ENCODE results near the gene MAP2K5. TPM values are rescaled to one million over a fixed set of nuclear protein-coding genes. Genes with fewer than 3 reads are reported as not detected.
A peak's percentile ranks its signal among the peaks of the same experiment; 100 is the strongest.

Gene MAP2K5
- total RNA-seq = 19.6 and 25.2 TPM in 2 replicates
- long read RNA-seq, partial matches to known transcripts = 1 of 7 reads
- long read RNA-seq, other reads (novel, unspliced or antisense) = 4 of 7 reads

DNA sequence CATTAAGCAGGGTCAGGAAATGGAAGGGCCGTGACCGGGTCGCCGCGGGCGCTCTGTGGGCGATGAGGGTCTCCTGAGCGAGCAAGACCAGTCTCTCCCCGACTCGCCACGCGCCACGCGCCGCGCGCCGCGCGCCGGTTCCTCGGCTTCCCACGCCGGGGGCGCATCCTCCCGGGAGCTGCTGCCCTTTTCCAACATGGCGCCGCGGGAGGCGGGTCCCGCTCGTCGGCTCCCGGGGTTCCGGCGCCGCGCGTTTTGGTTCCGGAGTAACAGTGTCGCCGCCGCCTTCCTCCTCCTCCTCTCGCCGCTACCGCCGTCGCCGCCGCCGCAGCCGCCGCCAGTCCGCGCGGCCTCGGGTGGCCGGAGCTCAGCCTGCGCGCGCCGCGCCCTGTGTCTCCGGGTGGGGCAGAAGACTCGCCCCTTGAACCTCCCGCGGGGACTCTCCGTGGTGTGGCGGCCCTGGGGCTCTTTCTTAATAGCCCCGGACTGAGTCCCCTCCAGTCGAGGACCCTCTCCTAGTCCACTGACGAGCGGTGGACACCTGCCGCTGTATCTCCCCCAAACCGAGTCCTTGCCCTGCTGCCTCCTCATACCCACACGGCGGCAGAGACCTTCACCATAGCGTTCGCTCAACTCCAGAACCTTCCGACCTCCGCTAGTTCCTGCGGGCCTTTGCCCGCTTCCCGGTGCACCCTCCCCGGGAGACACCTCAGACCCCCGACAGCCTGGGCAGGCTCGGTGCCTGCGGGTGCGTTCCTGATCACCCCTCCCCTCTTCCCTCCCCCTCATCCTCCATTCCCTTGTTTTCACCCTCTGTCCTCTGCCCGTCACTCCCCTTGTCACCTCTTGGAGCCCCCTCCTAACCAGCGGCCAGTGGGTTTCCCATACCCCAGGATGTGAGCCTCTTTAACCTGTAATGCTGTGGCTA lies at the start of gene MAP2K5:
TSS of gene MAP2K5 (plus strand) at position 284 of the 928 bp plus-strand sequence. CDS start at position 917, 633 bp downstream.
- Mint-ChIP-seq H3K27ac (ENCODE audit: unreplicated experiment) (peak within 1 kb of the TSS; percentile 92), H3K36me3 (ENCODE audit: low read depth) (no peaks in the 10 kb centered on the region), H3K4me3 (peak within 1 kb of the TSS; percentile 99), H3K4me1 (peaks cover 39% of the 10 kb centered on the region), H3K9me3 (no peaks in the 10 kb centered on the region), H3K27me3 (ENCODE audit: low read depth) (no peaks in the 10 kb centered on the region)
- TF ChIP-seq, protein P1, sequence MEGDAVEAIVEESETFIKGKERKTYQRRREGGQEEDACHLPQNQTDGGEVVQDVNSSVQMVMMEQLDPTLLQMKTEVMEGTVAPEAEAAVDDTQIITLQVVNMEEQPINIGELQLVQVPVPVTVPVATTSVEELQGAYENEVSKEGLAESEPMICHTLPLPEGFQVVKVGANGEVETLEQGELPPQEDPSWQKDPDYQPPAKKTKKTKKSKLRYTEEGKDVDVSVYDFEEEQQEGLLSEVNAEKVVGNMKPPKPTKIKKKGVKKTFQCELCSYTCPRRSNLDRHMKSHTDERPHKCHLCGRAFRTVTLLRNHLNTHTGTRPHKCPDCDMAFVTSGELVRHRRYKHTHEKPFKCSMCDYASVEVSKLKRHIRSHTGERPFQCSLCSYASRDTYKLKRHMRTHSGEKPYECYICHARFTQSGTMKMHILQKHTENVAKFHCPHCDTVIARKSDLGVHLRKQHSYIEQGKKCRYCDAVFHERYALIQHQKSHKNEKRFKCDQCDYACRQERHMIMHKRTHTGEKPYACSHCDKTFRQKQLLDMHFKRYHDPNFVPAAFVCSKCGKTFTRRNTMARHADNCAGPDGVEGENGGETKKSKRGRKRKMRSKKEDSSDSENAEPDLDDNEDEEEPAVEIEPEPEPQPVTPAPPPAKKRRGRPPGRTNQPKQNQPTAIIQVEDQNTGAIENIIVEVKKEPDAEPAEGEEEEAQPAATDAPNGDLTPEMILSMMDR (conservative IDR thresholded peaks at IDR 0.05) = no peak
- peak; percentile 65 for DNase-seq (ENCODE audit: low read depth, low spot score)

DNA sequence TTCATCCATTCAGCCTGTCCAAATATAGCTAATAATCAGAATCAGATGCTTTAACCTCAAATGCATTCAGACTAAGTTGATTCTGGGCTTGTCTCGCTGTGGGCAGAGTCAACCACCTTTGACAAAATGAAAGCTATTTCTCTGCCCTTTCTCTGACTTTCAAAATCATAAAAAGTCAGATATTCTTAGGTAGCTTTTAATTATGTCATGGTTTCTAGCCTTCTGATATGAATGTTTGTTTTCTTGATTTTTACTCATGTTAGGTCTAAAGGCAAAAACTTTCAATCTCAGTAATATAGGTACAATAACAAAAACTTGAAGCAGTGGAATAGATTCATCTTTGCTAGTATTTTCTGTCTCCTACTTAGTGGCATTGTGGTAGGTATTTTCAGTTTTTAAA lies 46.9 kb upstream of the MAP2K5 start:
- no peak overlapping the region for H3K4me3 Mint-ChIP-seq
- H3K27me3 Mint-ChIP-seq (ENCODE audit: low read depth) = no peaks in the 10 kb centered on the region
- H3K4me1 Mint-ChIP-seq = no peaks in the 10 kb centered on the region
- H3K36me3 Mint-ChIP-seq (ENCODE audit: low read depth) = peaks cover 2% of the 10 kb centered on the region
- no peaks in the 10 kb centered on the region for H3K9me3 Mint-ChIP-seq
- TF ChIP-seq, protein P1 (conservative IDR thresholded peaks at IDR 0.05) = no peak
- no peak for DNase-seq (ENCODE audit: low read depth, low spot score)
- no peak overlapping the region for H3K27ac Mint-ChIP-seq (ENCODE audit: unreplicated experiment)

DNA sequence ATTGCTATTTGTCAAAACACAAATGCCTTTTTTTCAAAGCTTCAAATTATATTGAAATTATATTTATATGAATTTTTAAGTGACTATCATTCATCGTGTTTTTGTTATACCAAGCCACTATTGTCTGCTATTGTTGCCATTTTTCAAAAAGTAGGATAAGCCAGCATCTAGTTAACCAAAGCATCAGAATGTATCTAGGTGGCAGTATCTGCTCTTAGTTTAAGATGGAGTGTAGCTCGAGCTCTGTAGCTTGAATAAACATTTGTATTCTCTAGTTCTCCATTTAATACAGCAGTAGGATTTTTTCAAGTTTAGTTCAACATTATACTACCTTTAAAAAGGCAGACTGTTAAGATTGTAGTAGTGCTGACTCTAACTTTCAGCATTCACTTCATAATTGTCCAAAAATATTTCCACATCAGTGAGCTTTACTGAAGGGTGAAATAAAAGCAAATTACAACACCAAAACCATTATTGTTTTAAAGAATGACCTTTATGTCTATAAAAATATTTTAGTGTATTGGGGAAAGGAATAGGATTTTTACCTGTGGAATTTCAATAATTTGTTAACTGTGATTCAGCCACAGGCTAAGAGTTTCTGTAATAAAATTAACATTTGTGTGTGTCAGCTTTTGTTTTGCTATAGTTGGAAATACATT lies 41.2 kb upstream of the MAP2K5 start:
- Mint-ChIP-seq H3K4me3 (no peak overlapping the region), H3K27ac (ENCODE audit: unreplicated experiment) (no peak overlapping the region), H3K36me3 (ENCODE audit: low read depth) (peaks cover 2% of the 10 kb centered on the region), H3K9me3 (no peaks in the 10 kb centered on the region), H3K27me3 (ENCODE audit: low read depth) (no peaks in the 10 kb centered on the region), H3K4me1 (peaks cover 10% of the 10 kb centered on the region)
- TF ChIP-seq, protein P1 (conservative IDR thresholded peaks at IDR 0.05) = no peak
- no peak for DNase-seq (ENCODE audit: low read depth, low spot score)

DNA sequence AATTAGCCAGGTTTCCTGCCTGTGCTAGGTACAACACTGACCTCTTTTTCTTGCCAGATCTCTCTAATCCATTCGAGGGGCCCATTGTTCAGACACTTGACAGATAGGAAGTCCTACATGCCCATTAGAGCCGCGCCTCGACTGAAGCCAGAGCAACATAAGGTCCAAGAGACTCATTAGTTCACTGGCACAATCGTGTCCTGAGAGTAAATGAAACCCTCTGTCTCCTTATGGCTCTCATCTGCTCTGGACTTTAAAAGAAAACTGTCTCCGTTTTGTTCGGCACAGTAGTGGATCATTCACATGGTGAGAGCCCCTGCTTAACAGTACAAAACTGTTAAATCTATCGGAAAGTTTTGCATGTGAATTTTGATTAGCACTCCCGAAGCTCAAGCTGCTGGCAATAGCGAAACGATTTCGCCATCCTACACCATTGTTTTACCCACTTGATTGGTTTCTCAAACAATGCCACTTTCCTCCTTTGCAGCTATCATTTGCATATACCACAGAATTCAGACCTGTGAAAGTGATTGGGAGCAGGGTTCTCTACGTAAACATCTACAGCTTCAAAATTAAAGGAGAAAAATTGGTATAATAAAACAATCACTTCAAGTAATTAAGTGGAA lies 40.6 kb upstream of the MAP2K5 start:
- H3K4me1 Mint-ChIP-seq = peaks cover 10% of the 10 kb centered on the region
- H3K9me3 Mint-ChIP-seq = no peaks in the 10 kb centered on the region
- no peak overlapping the region for H3K4me3 Mint-ChIP-seq
- peaks cover 2% of the 10 kb centered on the region for H3K36me3 Mint-ChIP-seq (ENCODE audit: low read depth)
- H3K27me3 Mint-ChIP-seq (ENCODE audit: low read depth) = no peaks in the 10 kb centered on the region
- H3K27ac Mint-ChIP-seq (ENCODE audit: unreplicated experiment) = no peak overlapping the region
- no peak for DNase-seq (ENCODE audit: low read depth, low spot score)
- TF ChIP-seq, protein P1 (conservative IDR thresholded peaks at IDR 0.05) = no peak

DNA sequence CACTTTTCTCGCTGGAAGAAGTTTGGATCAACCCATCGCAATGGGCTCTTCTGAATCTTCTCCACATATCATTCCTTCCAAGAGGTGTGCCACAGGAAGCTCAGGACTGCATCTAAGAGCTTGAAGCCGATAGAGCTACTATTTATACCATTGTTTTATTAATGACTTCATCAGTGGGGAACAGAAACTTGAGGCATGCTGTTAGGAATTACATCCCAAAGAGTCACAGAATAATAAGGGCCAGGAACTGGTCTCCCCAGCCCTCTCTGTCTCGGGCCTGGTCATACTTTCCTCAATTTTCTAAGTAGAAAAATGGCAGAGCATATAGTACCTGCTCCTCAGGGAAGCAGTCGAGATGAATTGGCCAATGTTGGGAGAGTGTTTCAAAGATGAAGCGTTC lies 38.4 kb upstream of the MAP2K5 start:
- Mint-ChIP-seq H3K4me3 (no peak overlapping the region), H3K27me3 (ENCODE audit: low read depth) (no peaks in the 10 kb centered on the region), H3K9me3 (no peaks in the 10 kb centered on the region), H3K27ac (ENCODE audit: unreplicated experiment) (no peak overlapping the region), H3K36me3 (ENCODE audit: low read depth) (no peaks in the 10 kb centered on the region), H3K4me1 (peaks cover 10% of the 10 kb centered on the region)
- no peak for DNase-seq (ENCODE audit: low read depth, low spot score)
- TF ChIP-seq, protein P1 (conservative IDR thresholded peaks at IDR 0.05) = no peak

Measured in neural crest cell (in vitro differentiated cells).